Trophoblast cell (in vitro differentiated cells and primary cell): ENCODE data around the gene COX7A2.

ENCODE experiments used
- DNase-seq, 2 donors: peaks; one replicate each; pipeline ENCODE4 v3.0.0-alpha.2; 2016
- H2AFZ ChIP-seq: 2 replicates; pipeline ENCODE4 v1.6.1; 2013; ENCODE audit warnings: low read length, moderate library complexity, mild to moderate bottlenecking; ENCODE audit not compliant: insufficient read depth, poor library complexity
- H2AK5ac ChIP-seq: 2 replicates; pipeline ENCODE4 v1.6.1; 2013; ENCODE audit warnings: mild to moderate bottlenecking, low read length
- H2BK120ac ChIP-seq: 2 replicates; pipeline ENCODE4 v1.6.1; 2013; ENCODE audit warnings: low read length, mild to moderate bottlenecking, moderate library complexity; ENCODE audit not compliant: insufficient read depth, poor library complexity
- H2BK12ac ChIP-seq: 2 replicates; pipeline ENCODE4 v1.6.1; 2013; ENCODE audit warnings: mild to moderate bottlenecking, low read length, moderate library complexity
- H2BK5ac ChIP-seq: 2 replicates; pipeline ENCODE4 v1.6.1; 2013; ENCODE audit warnings: low read length, low read depth, moderate library complexity, mild to moderate bottlenecking; ENCODE audit not compliant: poor library complexity
- H3K14ac ChIP-seq: 2 replicates; pipeline ENCODE4 v1.6.1; 2013; ENCODE audit warnings: mild to moderate bottlenecking, low read length
- H3K18ac ChIP-seq: 2 replicates; pipeline ENCODE4 v1.6.1; 2013; ENCODE audit warnings: mild to moderate bottlenecking, low read length
- H3K23ac ChIP-seq: 2 replicates; pipeline ENCODE4 v1.6.1; 2013; ENCODE audit warnings: low read length
- H3K27ac ChIP-seq: 2 replicates; pipeline ENCODE4 v1.5.1; 2013; ENCODE audit warnings: low read depth, mild to moderate bottlenecking, inconsistent platforms, low read length, moderate library complexity
- H3K27me3 ChIP-seq: 2 replicates; pipeline ENCODE4 v1.6.1; 2013; ENCODE audit warnings: inconsistent platforms, mild to moderate bottlenecking, low read length, moderate library complexity; ENCODE audit not compliant: insufficient read depth
- H3K36me3 ChIP-seq, 2 experiments: 1 replicate in 1 of 2; 2 replicates in 1 of 2; pipeline ENCODE4 v1.6.1; 2013; ENCODE audit warnings: low read length in 2 of 2, mild to moderate bottlenecking in 2 of 2, moderate library complexity in 1 of 2; ENCODE audit not compliant: insufficient read depth in 2 of 2, control insufficient read depth in 1 of 2
- H3K4ac ChIP-seq: 2 replicates; pipeline ENCODE4 v1.6.1; 2013; ENCODE audit warnings: low read depth, mild to moderate bottlenecking, low read length, moderate library complexity
- H3K4me1 ChIP-seq, 2 experiments: 1 replicate in 1 of 2; 2 replicates in 1 of 2; pipeline ENCODE4 v1.6.1; 2013; ENCODE audit warnings: low read length in 2 of 2, mild to moderate bottlenecking in 2 of 2, moderate library complexity in 1 of 2; ENCODE audit not compliant: insufficient read depth in 2 of 2, control insufficient read depth in 1 of 2
- H3K4me2 ChIP-seq: 2 replicates; pipeline ENCODE4 v1.6.1; 2013; ENCODE audit warnings: inconsistent platforms, mild to moderate bottlenecking, low read length, moderate library complexity
- H3K4me3 ChIP-seq: 2 replicates; pipeline ENCODE4 v1.5.1; 2013; ENCODE audit warnings: mild to moderate bottlenecking, low read depth, low read length, inconsistent platforms
- H3K79me1 ChIP-seq: one replicate; pipeline ENCODE4 v1.6.1; 2013; ENCODE audit warnings: low read length
- H3K79me2 ChIP-seq: 2 replicates; pipeline ENCODE4 v1.6.1; 2013; ENCODE audit warnings: low read length, mild to moderate bottlenecking; ENCODE audit not compliant: control insufficient read depth, insufficient read depth, poor library complexity
- H3K9ac ChIP-seq: 2 replicates; pipeline ENCODE4 v1.6.1; 2013; ENCODE audit warnings: mild to moderate bottlenecking, low read length
- H3K9me3 ChIP-seq: 2 replicates; pipeline ENCODE4 v1.6.1; 2013; ENCODE audit warnings: low read depth, mild to moderate bottlenecking, control low read depth, inconsistent platforms, low read length; ENCODE audit not compliant: insufficient read depth
- H4K12ac ChIP-seq: 2 replicates; pipeline ENCODE4 v1.6.1; 2013; ENCODE audit warnings: low read depth, mild to moderate bottlenecking, low read length, moderate library complexity
- H4K8ac ChIP-seq: 2 replicates; pipeline ENCODE4 v1.6.1; 2013; ENCODE audit warnings: low read depth, mild to moderate bottlenecking, low read length, moderate library complexity
- H4K91ac ChIP-seq: one replicate; pipeline ENCODE4 v1.6.1; 2013; ENCODE audit warnings: low read depth, mild to moderate bottlenecking, low read length, moderate library complexity
- WGBS: extraction: QIAGEN DNeasy Blood & Tissue Kit; methylation state at CpG from one replicate; pipeline ENCODE4 v1.1.7; 2013; ENCODE audit warnings: missing lambda C conversion rate; ENCODE audit not compliant: insufficient read length, insufficient coverage; ENCODE audit errors: extremely low coverage; 5-methylcytosine and 5-hydroxymethylcytosine counted together

Gene COX7A2

DNA sequence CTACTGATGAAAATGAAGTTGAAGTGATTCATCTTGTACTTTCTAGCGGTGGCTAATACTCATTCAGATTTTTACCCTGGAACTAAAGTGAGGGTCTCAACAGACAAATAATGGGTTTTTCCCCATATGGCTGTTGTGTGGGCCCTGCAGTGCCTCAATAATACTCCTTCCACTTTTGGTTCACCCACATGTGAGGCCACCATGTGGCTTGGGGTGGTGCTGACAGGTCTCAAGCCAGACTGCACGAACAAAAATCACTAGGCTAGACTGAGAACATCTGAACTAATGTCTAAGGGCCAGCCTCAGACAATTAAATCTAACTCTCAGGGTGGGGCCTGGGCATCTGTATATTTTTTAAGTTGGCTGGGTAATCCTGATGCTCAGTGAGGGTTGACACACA, 29.9 kb downstream of the COX7A2 start:
- Histone ChIP-seq H4K12ac (no peak overlapping the region), H3K14ac (no peak overlapping the region), H2BK120ac (no peak overlapping the region), H4K91ac (no peak overlapping the region), H3K79me1 (no peaks in the 10 kb centered on the region), H3K4me3 (no peak overlapping the region), H3K4me2 (no peak overlapping the region), H3K9me3 (no peaks in the 10 kb centered on the region), H3K79me2 (no peaks in the 10 kb centered on the region), H4K8ac (no peak overlapping the region), H3K27me3 (no peaks in the 10 kb centered on the region), H3K23ac (no peak overlapping the region), H3K4me1 (peaks cover 0 to 2% of the 10 kb centered on the region in 2 experiments), H3K4ac (no peak overlapping the region), H3K9ac (no peak overlapping the region), H2AK5ac (no peak overlapping the region), H3K36me3 (no peaks in the 10 kb centered on the region), H2BK12ac (no peak overlapping the region), H3K27ac (no peak overlapping the region), H3K18ac (no peak overlapping the region), H2AFZ (no peak overlapping the region), H2BK5ac (no peak overlapping the region)
- DNase-seq, result no peak
- WGBS, result no CpG with 5 or more reads among the region's 2 CpGs

DNA sequence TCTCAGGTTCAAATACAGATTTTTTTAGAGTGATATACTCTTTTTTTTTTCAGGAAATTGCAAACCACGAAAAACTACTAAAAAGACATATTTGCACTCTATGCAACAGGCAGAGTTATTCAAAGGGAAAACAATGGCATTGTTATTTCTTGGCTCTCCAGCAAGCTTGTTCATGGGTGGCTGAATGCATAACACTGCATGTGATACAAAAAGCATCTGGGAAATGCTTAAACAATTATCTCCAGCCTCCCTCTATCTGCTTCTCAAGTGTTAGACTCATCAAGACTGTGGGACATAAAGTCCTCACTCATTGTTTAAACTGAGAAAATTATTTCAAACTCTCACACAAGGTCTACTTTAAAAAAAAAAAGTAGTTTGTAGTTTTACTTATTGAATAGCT, 30.5 kb downstream of the COX7A2 start:
- Histone ChIP-seq H3K4ac (no peak overlapping the region), H2BK120ac (no peak overlapping the region), H3K36me3 (no peaks in the 10 kb centered on the region), H2BK5ac (no peak overlapping the region), H2AFZ (no peak overlapping the region), H3K4me1 (peaks cover 0 to 5% of the 10 kb centered on the region in 2 experiments), H3K9ac (no peak overlapping the region), H3K14ac (no peak overlapping the region), H2AK5ac (no peak overlapping the region), H3K23ac (no peak overlapping the region), H3K4me2 (no peak overlapping the region), H3K79me1 (no peaks in the 10 kb centered on the region), H3K9me3 (no peaks in the 10 kb centered on the region), H4K12ac (no peak overlapping the region), H3K4me3 (no peak overlapping the region), H3K27ac (no peak overlapping the region), H3K79me2 (no peaks in the 10 kb centered on the region), H2BK12ac (no peak overlapping the region), H4K91ac (no peak overlapping the region), H4K8ac (no peak overlapping the region), H3K27me3 (peaks cover 3% of the 10 kb centered on the region), H3K18ac (no peak overlapping the region)
- peak in 1 of 2 donors; percentile 9 for DNase-seq
- no CpG with 5 or more reads among the region's 1 CpG for WGBS

DNA sequence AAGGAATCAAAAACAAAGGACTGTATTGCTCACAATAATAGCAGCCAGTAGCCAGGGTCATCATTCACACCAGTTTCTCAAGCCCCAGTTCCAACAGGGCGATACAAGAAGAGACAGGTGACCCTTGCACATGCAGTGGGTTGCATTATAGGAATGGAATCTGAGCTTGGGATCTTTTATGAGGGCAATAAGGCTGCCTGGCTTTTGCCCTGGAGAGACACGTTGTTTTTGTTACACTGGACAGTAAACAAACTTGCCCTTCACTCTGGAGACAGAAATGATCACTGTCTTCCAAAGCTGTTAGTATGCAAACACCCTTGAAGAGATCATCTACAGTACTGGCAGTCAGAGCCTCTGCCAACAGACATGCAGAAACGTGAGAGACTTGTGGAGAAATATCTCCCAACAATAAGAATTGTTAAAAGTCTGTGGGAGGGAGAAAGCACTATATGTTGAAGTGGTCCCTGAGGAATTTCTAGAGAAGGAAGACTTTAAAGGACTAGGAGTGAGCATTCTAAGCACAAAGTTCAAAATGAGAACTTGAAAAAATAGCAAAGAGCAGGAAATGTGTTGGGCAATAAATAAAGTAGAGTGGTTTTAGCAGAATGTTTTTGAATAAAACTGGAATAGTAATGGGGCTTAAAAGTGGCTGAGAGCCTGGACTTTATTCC, 31.5 kb downstream of the COX7A2 start:
- H2AK5ac ChIP-seq, result no peak overlapping the region
- no peak overlapping the region for H3K23ac ChIP-seq
- no peak overlapping the region for H3K4me3 ChIP-seq
- no peak overlapping the region for H2BK120ac ChIP-seq
- no peak overlapping the region for H4K12ac ChIP-seq
- H3K9ac ChIP-seq, result no peak overlapping the region
- peak; percentile 92 to 95 for DNase-seq
- peaks cover 3 to 13% of the 10 kb centered on the region in 2 experiments for H3K4me1 ChIP-seq
- no peak overlapping the region for H4K8ac ChIP-seq
- H3K9me3 ChIP-seq, result no peaks in the 10 kb centered on the region
- no peak overlapping the region for H4K91ac ChIP-seq
- no peak overlapping the region for H2AFZ ChIP-seq
- H3K14ac ChIP-seq, result no peak overlapping the region
- H3K36me3 ChIP-seq, result no peaks in the 10 kb centered on the region
- no peak overlapping the region for H3K4me2 ChIP-seq
- H2BK5ac ChIP-seq, result no peak overlapping the region
- peaks cover 11% of the 10 kb centered on the region for H3K27me3 ChIP-seq
- no peaks in the 10 kb centered on the region for H3K79me1 ChIP-seq
- no peak overlapping the region for H3K27ac ChIP-seq
- no peak overlapping the region for H2BK12ac ChIP-seq
- no peak overlapping the region for H3K4ac ChIP-seq
- no CpG with 5 or more reads among the region's 3 CpGs for WGBS
- no peaks in the 10 kb centered on the region for H3K79me2 ChIP-seq
- no peak overlapping the region for H3K18ac ChIP-seq

DNA sequence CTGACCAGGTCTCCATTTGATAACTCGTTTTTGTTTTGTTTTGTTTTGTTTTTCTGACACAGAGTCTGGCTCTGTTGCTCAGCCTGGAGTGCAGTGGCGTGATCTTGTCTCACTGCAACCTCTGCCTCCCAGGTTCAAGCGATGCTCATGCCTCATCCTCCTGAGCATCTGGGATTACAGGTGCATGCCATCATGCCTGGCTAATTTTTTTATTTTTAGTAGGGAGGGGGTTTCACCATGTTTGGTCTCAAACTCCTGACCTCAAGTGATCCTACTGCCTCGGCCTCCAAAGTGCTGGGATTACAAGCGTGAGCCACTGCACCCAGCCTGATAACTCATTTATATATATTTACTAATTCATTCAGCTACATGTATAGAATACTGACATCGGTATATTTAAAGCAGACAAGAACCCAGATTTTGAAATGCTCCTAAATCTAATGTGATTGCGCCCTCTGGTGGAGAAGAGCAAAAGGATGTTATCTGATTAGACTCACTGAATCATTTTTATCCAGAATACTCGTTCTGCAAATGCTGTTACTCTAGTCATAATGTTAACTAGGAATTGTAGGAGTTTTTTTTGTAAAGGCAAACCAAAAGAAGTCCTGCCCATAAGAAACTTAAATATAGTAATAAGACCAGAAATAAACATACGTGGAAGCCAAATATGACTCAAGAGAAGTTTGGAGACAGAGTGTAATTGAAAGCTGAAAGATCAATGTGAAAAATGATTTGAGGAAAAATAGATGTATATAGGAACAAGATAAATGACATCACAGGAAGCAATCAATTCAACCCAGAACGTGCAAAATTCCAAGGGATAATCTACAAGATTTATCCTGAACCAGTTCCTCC, 32.5 kb downstream of the COX7A2 start:
- Histone ChIP-seq H2BK12ac (no peak overlapping the region), H3K27me3 (peaks cover 17% of the 10 kb centered on the region), H3K23ac (no peak overlapping the region), H3K18ac (no peak overlapping the region), H3K36me3 (no peaks in the 10 kb centered on the region), H3K9me3 (no peaks in the 10 kb centered on the region), H3K27ac (no peak overlapping the region), H2BK5ac (no peak overlapping the region), H2AFZ (no peak overlapping the region), H2AK5ac (no peak overlapping the region), H3K4me2 (no peak overlapping the region), H2BK120ac (no peak overlapping the region), H4K91ac (no peak overlapping the region), H4K12ac (no peak overlapping the region), H3K9ac (no peak overlapping the region), H3K4me1 (peaks cover 8 to 20% of the 10 kb centered on the region in 2 experiments), H3K14ac (no peak overlapping the region), H3K79me1 (no peaks in the 10 kb centered on the region), H3K4me3 (no peak overlapping the region), H4K8ac (no peak overlapping the region), H3K79me2 (no peaks in the 10 kb centered on the region), H3K4ac (no peak overlapping the region)
- DNase-seq, result peak; percentile 36 to 91
- no CpG with 5 or more reads among the region's 10 CpGs for WGBS
